ENCODE data around the gene CATSPER3.

- TF ChIP-seq POLR2A (IDR thresholded peaks at IDR 0.05) (no peak), POLR2AphosphoS5 (IDR thresholded peaks at IDR 0.05) (no peak), CTCF (IDR thresholded peaks at IDR 0.05) (no peak)
Observed at GRCh38 chr5:135036405-135036804, 68.7 kb downstream of the CATSPER3 start.

All from suprapubic skin (tissue), 4 donors.